ENCODE measurements around the gene PARM1. TPM values are rescaled to one million over a fixed set of nuclear protein-coding genes. Genes with fewer than 3 reads are reported as not detected.

Gene PARM1
- polyA plus RNA-seq, 3 donors, result 0.06 to 0.54 (median 0.27) TPM

- no peaks in the 10 kb centered on the region for H3K4me1 Mint-ChIP-seq
- H3K36me3 Mint-ChIP-seq, result no peaks in the 10 kb centered on the region
- no peaks in the 10 kb centered on the region for H4K20me1 ChIP-seq (ENCODE audit: insufficient read depth, low read length)
- H3K27ac ChIP-seq (ENCODE audit: low read depth in 1 of 2, low read length in 2 of 2), result no peak overlapping the region
- H3K9ac ChIP-seq (ENCODE audit: insufficient read depth, low read length, poor library complexity, severe bottlenecking), result no peak overlapping the region
- H3K4me1 ChIP-seq (ENCODE audit: control insufficient read depth in 1 of 2, insufficient read depth in 2 of 2, low read length in 2 of 2), result no peaks in the 10 kb centered on the region
- H3K4me3 ChIP-seq (replicated peaks in 1 of 3; ENCODE audit: low read depth in 2 of 3, low read length in 3 of 3), result no peak overlapping the region
- H3K27ac Mint-ChIP-seq, result no peak overlapping the region
- no peak for DNase-seq
- H3K4me2 ChIP-seq (replicated peaks; ENCODE audit: extremely low read depth, low read length, poor library complexity, severe bottlenecking), result no peak overlapping the region
- H3K36me3 ChIP-seq (replicated peaks in 1 of 2; ENCODE audit: control insufficient read depth in 1 of 2, insufficient read depth in 2 of 2, low read length in 2 of 2), result no peaks in the 10 kb centered on the region
- H2AFZ ChIP-seq (ENCODE audit: insufficient read depth, low read depth, low read length, poor library complexity, severe bottlenecking), result no peak overlapping the region
- H3K79me2 ChIP-seq (ENCODE audit: insufficient read depth, low read length), result no peaks in the 10 kb centered on the region
- peaks cover 0 to 3% (median 3%) of the 10 kb centered on the region in 7 donors for H3K9me3 Mint-ChIP-seq
- H3K27me3 ChIP-seq (ENCODE audit: control insufficient read depth in 2 of 2, insufficient read depth in 2 of 2, low read length in 2 of 2), result no peaks in the 10 kb centered on the region
- H3K4me3 Mint-ChIP-seq, result no peak overlapping the region
- no peak for TF ChIP-seq CTCF (IDR thresholded peaks at IDR 0.05)
- H3K9me3 ChIP-seq (replicated peaks in 1 of 2; ENCODE audit: control insufficient read depth in 1 of 2, insufficient read depth in 1 of 2, low read length in 2 of 2), result no peaks in the 10 kb centered on the region
- peaks cover 2 to 4% (median 3%) of the 10 kb centered on the region in 3 donors for H3K27me3 Mint-ChIP-seq (ENCODE audit: low read depth in 3 of 3)
- intact Hi-C loops (cut with micrococcal nuclease), result no loop called here
Observed at GRCh38 chr4:75065909-75066308, 133.0 kb downstream of the PARM1 start.

- no peaks in the 10 kb centered on the region for H3K27me3 ChIP-seq (ENCODE audit: control insufficient read depth in 2 of 2, insufficient read depth in 2 of 2, low read length in 2 of 2)
- H3K4me1 ChIP-seq (ENCODE audit: control insufficient read depth in 1 of 2, insufficient read depth in 2 of 2, low read length in 2 of 2), result no peaks in the 10 kb centered on the region
- H3K4me3 Mint-ChIP-seq, result no peak overlapping the region
- H3K4me1 Mint-ChIP-seq, result no peaks in the 10 kb centered on the region
- H3K9me3 ChIP-seq (replicated peaks in 1 of 2; ENCODE audit: control insufficient read depth in 1 of 2, insufficient read depth in 1 of 2, low read length in 2 of 2), result no peaks in the 10 kb centered on the region
- H3K79me2 ChIP-seq (ENCODE audit: insufficient read depth, low read length), result no peaks in the 10 kb centered on the region
- no peak overlapping the region for H3K4me3 ChIP-seq (replicated peaks in 1 of 3; ENCODE audit: low read depth in 2 of 3, low read length in 3 of 3)
- no peak overlapping the region for H3K27ac ChIP-seq (ENCODE audit: low read depth in 1 of 2, low read length in 2 of 2)
- no peaks in the 10 kb centered on the region for H4K20me1 ChIP-seq (ENCODE audit: insufficient read depth, low read length)
- no peak overlapping the region for H2AFZ ChIP-seq (ENCODE audit: insufficient read depth, low read depth, low read length, poor library complexity, severe bottlenecking)
- H3K4me2 ChIP-seq (replicated peaks; ENCODE audit: extremely low read depth, low read length, poor library complexity, severe bottlenecking), result no peak overlapping the region
- H3K36me3 Mint-ChIP-seq, result no peaks in the 10 kb centered on the region
- 45% methylated on average over 2 of the region's 7 CpGs for WGBS (ENCODE audit: insufficient coverage)
- TF ChIP-seq CTCF (IDR thresholded peaks at IDR 0.05), result no peak
- peaks cover 0 to 8% (median 2%) of the 10 kb centered on the region in 7 donors for H3K9me3 Mint-ChIP-seq
- intact Hi-C loops (cut with micrococcal nuclease), result no loop called here
- H3K27me3 Mint-ChIP-seq (ENCODE audit: low read depth in 3 of 3), result peaks cover 3 to 9% (median 5%) of the 10 kb centered on the region in 3 donors
- H3K36me3 ChIP-seq (replicated peaks in 1 of 2; ENCODE audit: control insufficient read depth in 1 of 2, insufficient read depth in 2 of 2, low read length in 2 of 2), result no peaks in the 10 kb centered on the region
- no peak overlapping the region for H3K27ac Mint-ChIP-seq
- no peak overlapping the region for H3K9ac ChIP-seq (ENCODE audit: insufficient read depth, low read length, poor library complexity, severe bottlenecking)
- no peak for DNase-seq
Observed at GRCh38 chr4:75069493-75070074, 136.7 kb downstream of the PARM1 start.
